H1 (cell line): ENCODE measurements around the gene C15orf39. TPM values are rescaled to one million over a fixed set of nuclear protein-coding genes. Genes with fewer than 3 reads are reported as not detected.

ENCODE experiments used
- CTCF ChIA-PET: fragments of 300-600 bp; sonication (Branson Sonifier 250); formaldehyde crosslinking; loops from one replicate; lab custom pipeline; 2021; ENCODE audit not compliant: partially characterized antibody; lab: Charles Lee
- POLR2A ChIA-PET: fragments of 300-600 bp; sonication (Branson Sonifier 250); formaldehyde crosslinking; loops from one replicate; lab custom pipeline; 2021; ENCODE audit warnings: inconsistent platforms; ENCODE audit not compliant: partially characterized antibody; lab: Charles Lee
- DNase-seq, 2 experiments: peaks; one replicate each; pipeline versions ENCODE4 v3.0.0 to v3.0.0-alpha.2; 2010 to 2022; ENCODE audit warnings: low spot score in 2 of 2, low read depth in 1 of 2, mixed read lengths in 1 of 2
- FAIRE-seq: peaks from 2 replicates; lab custom pipeline; 2011; peaks lifted over from hg19 to GRCh38; lab: Jason Lieb, UNC
- H2AFZ ChIP-seq: 2 replicates; pipeline ENCODE4 v1.8.1; 2012; ENCODE audit warnings: low read length, inconsistent platforms
- H2AK5ac ChIP-seq: 2 replicates; pipeline ENCODE4 v1.6.1; 2013; ENCODE audit warnings: low read depth, low read length
- H2BK120ac ChIP-seq: replicated peaks from 2 replicates; pipeline ENCODE3; 2013; ENCODE audit warnings: low read depth, low read length, inconsistent platforms
- H2BK12ac ChIP-seq: 2 replicates; pipeline ENCODE4 v1.6.1; 2013; ENCODE audit warnings: low read depth, low read length
- H2BK15ac ChIP-seq: 2 replicates; pipeline ENCODE4 v1.6.1; 2013; ENCODE audit warnings: low read length
- H2BK20ac ChIP-seq: 2 replicates; pipeline ENCODE4 v1.6.1; 2013; ENCODE audit warnings: low read length
- H2BK5ac ChIP-seq: 2 replicates; pipeline ENCODE4 v1.6.1; 2013; ENCODE audit warnings: low read depth, low read length
- H3K14ac ChIP-seq: 2 replicates; pipeline ENCODE4 v1.6.1; 2013; ENCODE audit warnings: inconsistent platforms; ENCODE audit not compliant: insufficient read length
- H3K18ac ChIP-seq: 2 replicates; pipeline ENCODE4 v1.6.1; 2013; ENCODE audit warnings: low read length; ENCODE audit errors: extremely low read depth
- H3K23ac ChIP-seq: 2 replicates; pipeline ENCODE4 v1.6.1; 2013; ENCODE audit warnings: inconsistent platforms; ENCODE audit not compliant: insufficient read length
- H3K23me2 ChIP-seq: 2 replicates; pipeline ENCODE4 v1.6.1; 2013; ENCODE audit warnings: low read depth, low read length
- H3K27ac ChIP-seq: 2 replicates; pipeline ENCODE4 v1.6.1; 2011; ENCODE audit warnings: low read depth, low read length, inconsistent platforms
- H3K27me3 ChIP-seq, 4 experiments: replicated peaks in 1 of 4; 1 replicate in 1 of 4; 2 replicates in 3 of 4; pipeline versions ENCODE4 v1.6.1 to v1.8.1; 2011 to 2013; ENCODE audit warnings: low read length in 3 of 4, mild to moderate bottlenecking in 3 of 4, inconsistent platforms in 2 of 4, mixed read lengths in 2 of 4, moderate library complexity in 1 of 4; ENCODE audit not compliant: control insufficient read depth in 3 of 4, insufficient read depth in 3 of 4; ENCODE audit errors: extremely low read depth in 1 of 4
- H3K36me3 ChIP-seq, 4 experiments: 2 replicates each; pipeline versions ENCODE4 v1.6.1 to v1.8.1; 2011 to 2013; ENCODE audit warnings: mild to moderate bottlenecking in 4 of 4, low read length in 3 of 4, moderate library complexity in 2 of 4, control low read depth in 1 of 4, inconsistent platforms in 1 of 4; ENCODE audit not compliant: insufficient read depth in 4 of 4, control insufficient read depth in 2 of 4
- H3K4ac ChIP-seq: replicated peaks from 2 replicates; pipeline ENCODE3; 2013; ENCODE audit warnings: low read length, low read depth, mixed read lengths, inconsistent platforms; ENCODE audit not compliant: insufficient read length
- H3K4me1 ChIP-seq, 4 experiments: replicated peaks in 1 of 4; 1 replicate in 1 of 4; 2 replicates in 3 of 4; pipeline versions ENCODE4 v1.6.1 to v1.8.1; 2011 to 2013; ENCODE audit warnings: low read length in 3 of 4, inconsistent platforms in 2 of 4, mixed read lengths in 1 of 4; ENCODE audit not compliant: insufficient read depth in 4 of 4, control insufficient read depth in 3 of 4
- H3K4me2 ChIP-seq, 2 experiments: 2 replicates each; pipeline versions ENCODE4 v1.6.1 to v1.8.1; 2011 to 2013; ENCODE audit warnings: low read depth in 2 of 2, low read length in 2 of 2, control low read depth in 1 of 2, inconsistent platforms in 1 of 2, mild to moderate bottlenecking in 1 of 2; ENCODE audit not compliant: insufficient read depth in 1 of 2
- H3K4me3 ChIP-seq, 4 experiments: fragments of 200-600, 300-600 bp in 1 of 4; sonication (generic), shearing (Covaris generic), sonication (Bioruptor Twin) in 1 of 4; 2 replicates each; pipeline versions ENCODE4 v1.5.1 to v1.8.1; 2011 to 2016; ENCODE audit warnings: low read length in 4 of 4, low read depth in 3 of 4, control low read depth in 2 of 4, inconsistent platforms in 2 of 4, mild to moderate bottlenecking in 2 of 4, mixed read lengths in 1 of 4, moderate library complexity in 1 of 4; ENCODE audit not compliant: insufficient read depth in 2 of 4; ENCODE audit errors: extremely low read depth in 1 of 4
- H3K56ac ChIP-seq: replicated peaks from 2 replicates; pipeline ENCODE3; 2013; ENCODE audit warnings: low read depth, mild to moderate bottlenecking, mixed read lengths, low read length, inconsistent platforms; ENCODE audit not compliant: insufficient read length
- H3K79me1 ChIP-seq: 2 replicates; pipeline ENCODE4 v1.6.1; 2013; ENCODE audit warnings: low read depth, low read length, control low read depth
- H3K79me2 ChIP-seq, 2 experiments: 2 replicates each; pipeline versions ENCODE4 v1.6.1 to v1.8.1; 2012 to 2013; ENCODE audit warnings: low read length in 2 of 2, mild to moderate bottlenecking in 2 of 2, inconsistent platforms in 1 of 2; ENCODE audit not compliant: insufficient read depth in 2 of 2, control insufficient read depth in 1 of 2
- H3K9ac ChIP-seq, 4 experiments: replicated peaks in 1 of 4; 1 replicate in 1 of 4; 2 replicates in 3 of 4; pipeline versions ENCODE4 v1.6.1 to v1.8.1; 2011 to 2013; ENCODE audit warnings: low read depth in 3 of 4, low read length in 3 of 4, control low read depth in 2 of 4, mild to moderate bottlenecking in 2 of 4, moderate library complexity in 2 of 4, inconsistent platforms in 1 of 4; ENCODE audit errors: extremely low read depth in 1 of 4
- H3K9me3 ChIP-seq, 2 experiments: 2 replicates each; pipeline versions ENCODE4 v1.6.1 to v1.8.1; 2012 to 2013; ENCODE audit warnings: mild to moderate bottlenecking in 2 of 2, moderate library complexity in 2 of 2, control low read depth in 1 of 2, inconsistent platforms in 1 of 2, low read depth in 1 of 2, low read length in 1 of 2, mixed read lengths in 1 of 2; ENCODE audit not compliant: insufficient read depth in 2 of 2
- H4K20me1 ChIP-seq, 2 experiments: replicated peaks in 1 of 2; 2 replicates each; pipeline versions ENCODE3 to v1.8.1; 2011 to 2013; ENCODE audit warnings: inconsistent platforms in 2 of 2, low read length in 2 of 2, mild to moderate bottlenecking in 1 of 2; ENCODE audit not compliant: insufficient read depth in 2 of 2, control insufficient read depth in 1 of 2
- H4K5ac ChIP-seq: 2 replicates; pipeline ENCODE4 v1.6.1; 2013; ENCODE audit warnings: low read length, low read depth, mixed read lengths, inconsistent platforms; ENCODE audit not compliant: insufficient read length
- H4K8ac ChIP-seq: 2 replicates; pipeline ENCODE4 v1.8.0; 2013; ENCODE audit warnings: mild to moderate bottlenecking, moderate library complexity, low read length, inconsistent platforms; ENCODE audit not compliant: insufficient read depth; ENCODE audit errors: extremely low read depth
- H4K91ac ChIP-seq: replicated peaks from 2 replicates; pipeline ENCODE3; 2013; ENCODE audit warnings: low read length, mixed read lengths, inconsistent platforms; ENCODE audit not compliant: insufficient read length
- CHD1 ChIP-seq: IDR thresholded peaks from 2 replicates; pipeline ENCODE4 v1.6.1; 2012; ENCODE audit warnings: low read depth, low read length, improper control_type of control experiment
- CREB1 ChIP-seq: IDR thresholded peaks from 2 replicates; pipeline ENCODE4 v1.6.1; 2012; ENCODE audit warnings: inconsistent platforms
- KDM1A ChIP-seq: fragments of 200-600, 300-600 bp; sonication (generic); IDR thresholded peaks from 2 replicates; pipeline ENCODE4 v1.7.1; 2016; ENCODE audit warnings: mild to moderate bottlenecking, low read length, borderline replicate concordance
- SP2 ChIP-seq: IDR thresholded peaks from 2 replicates; pipeline ENCODE4 v1.6.1; 2012; ENCODE audit warnings: mild to moderate bottlenecking, low read length, inconsistent platforms
- WGBS, 2 experiments: shearing (Covaris generic) in 1 of 2; methylation state at CpG; one replicate each; pipeline versions ENCODE4 v1.1.6 to v1.1.7; 2013 to 2015; ENCODE audit warnings: low lambda C conversion rate in 2 of 2, mixed read lengths in 2 of 2, inconsistent platforms in 1 of 2, low coverage in 1 of 2, missing lambda C conversion rate in 1 of 2; ENCODE audit not compliant: insufficient replicate concordance in 2 of 2, insufficient coverage in 1 of 2, insufficient read length in 1 of 2; ENCODE audit errors: extremely low coverage in 1 of 2, missing lambda C conversion rate in 1 of 2; 5-methylcytosine and 5-hydroxymethylcytosine counted together
- polyA plus RNA-seq, 7 experiments: library from polyadenylated mRNA; depleted of rRNA in 3 of 7; stranded (reverse) in 5 of 7; unstranded in 2 of 7; fragments of >200 nt in 5 of 7; fragments of 200-250 nt in 2 of 7; gene quantifications; 1 replicate in 5 of 7; 2 replicates in 1 of 7; 4 replicates in 1 of 7; pipeline versions ENCODE4 v1.2.1 to v1.2.3, GENCODE V29; 2011 to 2013; ENCODE audit warnings: missing spikeins in 2 of 7, mixed read lengths in 2 of 7
- total RNA-seq: library from RNA; stranded (reverse); fragmentation: NEBNext Ultra II Directional; extraction: Animal tissue kit (Norgen Biotek cat#: 25700); gene quantifications from 2 replicates; pipeline ENCODE4 v1.2.1, GENCODE V29; 2021

C15orf39 gene
- total and polyA plus RNA-seq, 2 of the 8 experiments (the other 6 are each of a cell fraction or from before 2014, with no cell fraction given): 13.8 to 38.5 TPM

- DNase-seq (no peak), FAIRE-seq (no peak)
Measured at GRCh38 chr15:75224281-75224680, 22.6 kb downstream of the C15orf39 start.

More at GRCh38 chr15:75224281-75224680, 22.6 kb downstream of the C15orf39 start:
- 0 out of 2 replicates have a peak overlapping the region, but pooled peaks have one; percentile 44 for H2BK5ac ChIP-seq
- no peaks in the 10 kb centered on the region for H3K23me2 ChIP-seq
- no peak overlapping the region for H3K4ac ChIP-seq
- H2AK5ac ChIP-seq: 0 out of 2 replicates have a peak overlapping the region, but pooled peaks have one; percentile 53
- no peak overlapping the region for H4K8ac ChIP-seq
- H3K18ac ChIP-seq: no peak overlapping the region; the same call in 1 of the 2 replicates
- H2BK20ac ChIP-seq: no peak overlapping the region
- no peak overlapping the region for H3K4me2 ChIP-seq
- no peak overlapping the region for H3K4me3 ChIP-seq
- no peaks in the 10 kb centered on the region for H3K9me3 ChIP-seq
- no peaks in the 10 kb centered on the region for H3K79me2 ChIP-seq
- H3K27me3 ChIP-seq: peaks cover 0 to 4% (median 0%) of the 10 kb centered on the region in 4 experiments; a peak in 1 of 7 replicates
- no peak overlapping the region for H3K14ac ChIP-seq
- 81% methylated on average over 10 of the region's 12 CpGs; no CpG with 5 or more reads in 1 of the 2 experiments for WGBS, 2 experiments
- 0 out of 2 replicates have a peak overlapping the region, but pooled peaks have one; percentile 46 for H2BK15ac ChIP-seq
- no peaks in the 10 kb centered on the region for H3K36me3 ChIP-seq
- H3K27ac ChIP-seq: no peak overlapping the region
- no peaks in the 10 kb centered on the region; a peak in 1 of 7 replicates for H3K4me1 ChIP-seq
- no peak overlapping the region for H2AFZ ChIP-seq
- ChIA-PET POLR2A (interaction anchor here (0.6 kb wide), 1 partner anchor 15 kb away, joined by 3 read pairs; no protein-coding TSS in a partner anchor), CTCF (interaction anchor here (1.0 kb wide), 1 partner anchor 11 kb away, joined by 3 read pairs; no protein-coding TSS in a partner anchor)
- H3K79me1 ChIP-seq: no peaks in the 10 kb centered on the region
- H3K56ac ChIP-seq: no peak overlapping the region
- H4K91ac ChIP-seq: no peak overlapping the region
- no peak overlapping the region for H3K23ac ChIP-seq
- no peak overlapping the region for H3K9ac ChIP-seq
- no peak overlapping the region for H2BK120ac ChIP-seq
- no peak overlapping the region for H4K5ac ChIP-seq
- H2BK12ac ChIP-seq: peak overlapping the region; percentile 77; the same call in 1 of the 2 replicates
- no peaks in the 10 kb centered on the region for H4K20me1 ChIP-seq
- no peak for TF ChIP-seq CREB1
- no peak for TF ChIP-seq KDM1A
- no peak for TF ChIP-seq SP2
- TF ChIP-seq CHD1: no peak
